CD4-positive, alpha-beta memory T cell (primary cell): Measurements from ENCODE around the gene ATP13A2. TPM values are rescaled to one million over a fixed set of nuclear protein-coding genes. Genes with fewer than 3 reads are reported as not detected.

Experiments used
- CTCF ChIA-PET: fragments of 350-600 bp; sonication (Branson Sonifier 250); formaldehyde crosslinking; loops from one replicate; lab custom pipeline; 2021; ENCODE audit warnings: inconsistent platforms; ENCODE audit not compliant: partially characterized antibody; lab: Charles Lee
- POLR2A ChIA-PET: fragments of 350-600 bp; sonication (Branson Sonifier 250); formaldehyde crosslinking; loops from one replicate; lab custom pipeline; 2021; ENCODE audit not compliant: partially characterized antibody; lab: Charles Lee
- DNase-seq, 5 donors: peaks; one replicate each; pipeline versions ENCODE4 v3.0.0 to v3.0.0-alpha.2; 2020 to 2022; ENCODE audit warnings: mixed read lengths in 1 of 5
- H3K27ac ChIP-seq: one replicate; pipeline ENCODE4 v1.7.0; 2013; ENCODE audit warnings: low read depth, low read length
- H3K27me3 ChIP-seq: 2 replicates; pipeline ENCODE4 v1.7.0; 2013; ENCODE audit warnings: mild to moderate bottlenecking, low read length, moderate library complexity; ENCODE audit not compliant: insufficient read depth
- H3K36me3 ChIP-seq: 2 replicates; pipeline ENCODE4 v1.7.0; 2013; ENCODE audit warnings: mild to moderate bottlenecking, low read length, moderate library complexity; ENCODE audit not compliant: insufficient read depth
- H3K4me1 ChIP-seq: 2 replicates; pipeline ENCODE4 v1.7.0; 2013; ENCODE audit warnings: mild to moderate bottlenecking, low read length, moderate library complexity; ENCODE audit not compliant: insufficient read depth
- H3K4me3 ChIP-seq, 2 donors: one replicate each; pipeline ENCODE4 v1.7.0; 2013; ENCODE audit warnings: low read length in 2 of 2, mild to moderate bottlenecking in 1 of 2
- H3K9me3 ChIP-seq, 2 donors: one replicate each; pipeline ENCODE4 v1.7.0; 2013; ENCODE audit warnings: low read length in 2 of 2, control low read depth in 1 of 2; ENCODE audit not compliant: control insufficient read depth in 1 of 2
- H3K27ac Mint-ChIP-seq, 7 donors: one replicate each; pipeline ENCODE4 v1.8.0; 2020 to 2021; ENCODE audit warnings: mixed read lengths in 7 of 7, mild to moderate bottlenecking in 6 of 7, inconsistent platforms in 3 of 7, moderate library complexity in 3 of 7
- H3K27me3 Mint-ChIP-seq, 2 donors: one replicate each; pipeline ENCODE4 v1.8.0; 2020 to 2021; ENCODE audit warnings: mixed read lengths in 2 of 2
- H3K36me3 Mint-ChIP-seq, 2 donors: one replicate each; pipeline ENCODE4 v1.8.0; 2020 to 2021; ENCODE audit warnings: mixed read lengths in 2 of 2, inconsistent platforms in 1 of 2, mild to moderate bottlenecking in 1 of 2
- H3K4me1 Mint-ChIP-seq, 4 donors: one replicate each; pipeline ENCODE4 v1.8.0; 2020 to 2021; ENCODE audit warnings: mixed read lengths in 4 of 4, mild to moderate bottlenecking in 1 of 4
- H3K4me3 Mint-ChIP-seq, 8 donors: one replicate each; pipeline ENCODE4 v1.8.0; 2020 to 2021; ENCODE audit warnings: mixed read lengths in 8 of 8, mild to moderate bottlenecking in 7 of 8, moderate library complexity in 6 of 8, inconsistent platforms in 3 of 8
- H3K9me3 Mint-ChIP-seq, 8 donors: one replicate each; pipeline ENCODE4 v1.8.0; 2020 to 2021; ENCODE audit warnings: mixed read lengths in 8 of 8, mild to moderate bottlenecking in 5 of 8, inconsistent platforms in 3 of 8, moderate library complexity in 1 of 8
- intact Hi-C: fragments of 100-400 bp; cut with micrococcal nuclease; formaldehyde crosslinking; loops from one replicate; pipeline ENCODE4 v1.15.1; 2023
- polyA plus RNA-seq, 2 donors: library from polyadenylated mRNA; unstranded; fragments of 300-500 nt; fragmentation: Illumina TruSeq; gene quantifications; one replicate each; pipeline ENCODE4 v1.2.3, GENCODE V29; 2021
- total RNA-seq, 2 experiments: library from RNA; stranded (reverse); gene quantifications; one replicate each; pipeline ENCODE4 v1.2.3, GENCODE V29; 2021

The ATP13A2 gene
- total and polyA plus RNA-seq, 4 experiments from 2014 or later, result 24.6 to 60.4 (median 55.6) TPM

- H3K4me3 ChIP-seq, result peak overlapping the region in 1 of 2 donors; percentile 62
- no peak for DNase-seq
- H3K4me1 ChIP-seq, result peaks cover 13% of the 10 kb centered on the region
- peaks cover 0 to 2% (median 0%) of the 10 kb centered on the region in 8 donors for H3K9me3 Mint-ChIP-seq
- ChIA-PET POLR2A (interaction anchor here (1.3 to 1.9 kb wide), 3 partner anchors 10 to 83 kb away, joined by 3 to 13 read pairs (median 8); no protein-coding TSS in a partner anchor), CTCF (interaction anchor here (0.5 to 3.6 kb wide), 23 partner anchors 9 to 352 kb away, joined by 3 to 75 read pairs (median 4); no protein-coding TSS in a partner anchor)
- H3K27me3 ChIP-seq, result no peaks in the 10 kb centered on the region
- H3K36me3 Mint-ChIP-seq, result peaks cover 6 to 17% of the 10 kb centered on the region in 2 donors
- H3K27ac Mint-ChIP-seq, result peak overlapping the region in 6 of 7 donors; percentile 42 to 77 (median 54)
- H3K27me3 Mint-ChIP-seq, result no peaks in the 10 kb centered on the region
- H3K36me3 ChIP-seq, result no peaks in the 10 kb centered on the region
- H3K4me3 Mint-ChIP-seq, result peak overlapping the region; percentile 73 to 84 (median 77)
- H3K27ac ChIP-seq, result peak overlapping the region; percentile 37
- peaks cover 6 to 16% (median 13%) of the 10 kb centered on the region in 4 donors for H3K4me1 Mint-ChIP-seq
- intact Hi-C loops, result loop anchor here (5.0 kb wide), 2 partner anchors 49 to 51 kb away; partner anchors contain the start of gene ATP13A2
- no peaks in the 10 kb centered on the region for H3K9me3 ChIP-seq
Measured at GRCh38 chr1:16961297-16962133, 50.2 kb downstream of the ATP13A2 start.

- POLR2A ChIA-PET, result interaction anchor here (0.7 to 1.9 kb wide), 6 partner anchors 9 to 84 kb away, joined by 3 to 13 read pairs (median 3); partner anchors contain the start of gene CROCC
- Mint-ChIP-seq H3K36me3 (peaks cover 6 to 10% of the 10 kb centered on the region in 2 donors), H3K27ac (peak overlapping the region; percentile 41 to 91 (median 74)), H3K4me3 (peak overlapping the region; percentile 84 to 92 (median 88)), H3K9me3 (peaks cover 0 to 2% (median 0%) of the 10 kb centered on the region in 8 donors), H3K4me1 (peaks cover 6 to 16% (median 13%) of the 10 kb centered on the region in 4 donors), H3K27me3 (no peaks in the 10 kb centered on the region)
- DNase-seq, result peak; percentile 68 to 79 (median 68)
- intact Hi-C loops, result loop anchor here (5.0 kb wide), 2 partner anchors 48 to 52 kb away; partner anchors contain the start of gene ATP13A2
- no peaks in the 10 kb centered on the region for H3K36me3 ChIP-seq
- H3K4me3 ChIP-seq, result peak overlapping the region; percentile 8 to 62
- H3K27me3 ChIP-seq, result no peaks in the 10 kb centered on the region
- peaks cover 13% of the 10 kb centered on the region for H3K4me1 ChIP-seq
- CTCF ChIA-PET, result interaction anchor here (0.5 to 3.6 kb wide), 28 partner anchors 8 to 352 kb away, joined by 3 to 75 read pairs (median 4); no protein-coding TSS in a partner anchor
- no peaks in the 10 kb centered on the region for H3K9me3 ChIP-seq
- peak overlapping the region; percentile 37 for H3K27ac ChIP-seq
Measured at GRCh38 chr1:16960560-16961296, 51.0 kb downstream of the ATP13A2 start.

- POLR2A ChIA-PET, result no interaction called here
Measured at GRCh38 chr1:16958475-16958874, 53.3 kb downstream of the ATP13A2 start.

GRCh38 chr1:16957731-16958130, 54.0 kb downstream of the ATP13A2 start:
- Mint-ChIP-seq H3K4me3 (no peak overlapping the region), H3K4me1 (peaks cover 6 to 16% (median 13%) of the 10 kb centered on the region in 4 donors), H3K36me3 (peaks cover 0 to 2% of the 10 kb centered on the region in 2 donors), H3K27ac (no peak overlapping the region), H3K27me3 (no peaks in the 10 kb centered on the region), H3K9me3 (peaks cover 0 to 2% (median 0%) of the 10 kb centered on the region in 8 donors)
- DNase-seq, result no peak
- intact Hi-C loops, result no loop called here
- Histone ChIP-seq H3K27me3 (no peaks in the 10 kb centered on the region), H3K27ac (no peak overlapping the region), H3K9me3 (no peaks in the 10 kb centered on the region), H3K4me3 (no peak overlapping the region), H3K4me1 (peaks cover 13% of the 10 kb centered on the region), H3K36me3 (no peaks in the 10 kb centered on the region)
- ChIA-PET POLR2A (no interaction called here), CTCF (interaction anchor here (0.6 kb wide), 1 partner anchor 249 kb away, joined by 3 read pairs; no protein-coding TSS in a partner anchor)

More at GRCh38 chr1:16958475-16958874, 53.3 kb downstream of the ATP13A2 start:
- peaks cover 13% of the 10 kb centered on the region for H3K4me1 ChIP-seq
- Mint-ChIP-seq H3K36me3 (peaks cover 0 to 2% of the 10 kb centered on the region in 2 donors), H3K4me3 (no peak overlapping the region), H3K27me3 (no peaks in the 10 kb centered on the region), H3K27ac (peak overlapping the region in 1 of 7 donors; percentile 42), H3K9me3 (peaks cover 0 to 2% (median 0%) of the 10 kb centered on the region in 8 donors), H3K4me1 (peaks cover 6 to 16% (median 13%) of the 10 kb centered on the region in 4 donors)
- H3K9me3 ChIP-seq, result no peaks in the 10 kb centered on the region
- CTCF ChIA-PET, result interaction anchor here (0.6 kb wide), 1 partner anchor 67 kb away, joined by 3 read pairs; no protein-coding TSS in a partner anchor
- H3K27me3 ChIP-seq, result no peaks in the 10 kb centered on the region
- DNase-seq, result no peak
- intact Hi-C loops, result no loop called here
- H3K4me3 ChIP-seq, result no peak overlapping the region
- no peaks in the 10 kb centered on the region for H3K36me3 ChIP-seq
- no peak overlapping the region for H3K27ac ChIP-seq

GRCh38 chr1:16956775-16957174, 55.0 kb downstream of the ATP13A2 start:
- no peaks in the 10 kb centered on the region for H3K27me3 Mint-ChIP-seq
- POLR2A ChIA-PET, result no interaction called here

GRCh38 chr1:16955186-16955585, 56.5 kb downstream of the ATP13A2 start:
- Histone ChIP-seq H3K36me3 (no peaks in the 10 kb centered on the region), H3K27me3 (no peaks in the 10 kb centered on the region), H3K4me3 (no peak overlapping the region), H3K4me1 (peaks cover 4% of the 10 kb centered on the region), H3K9me3 (no peaks in the 10 kb centered on the region), H3K27ac (no peak overlapping the region)
- peaks cover 0 to 2% (median 0%) of the 10 kb centered on the region in 8 donors for H3K9me3 Mint-ChIP-seq
- CTCF ChIA-PET, result interaction anchor here (1.7 kb wide), 1 partner anchor 90 kb away, joined by 5 read pairs; no protein-coding TSS in a partner anchor
- intact Hi-C loops, result no loop called here
- no peak for DNase-seq
- POLR2A ChIA-PET, result no interaction called here
- peaks cover 0 to 5% of the 10 kb centered on the region in 2 donors for H3K36me3 Mint-ChIP-seq
- no peak overlapping the region for H3K27ac Mint-ChIP-seq
- H3K4me1 Mint-ChIP-seq, result peaks cover 0 to 7% (median 1%) of the 10 kb centered on the region in 4 donors
- H3K4me3 Mint-ChIP-seq, result no peak overlapping the region
- no peaks in the 10 kb centered on the region for H3K27me3 Mint-ChIP-seq

More at GRCh38 chr1:16956775-16957174, 55.0 kb downstream of the ATP13A2 start:
- intact Hi-C loops, result no loop called here
- no peak overlapping the region for H3K27ac Mint-ChIP-seq
- peaks cover 0 to 2% (median 0%) of the 10 kb centered on the region in 8 donors for H3K9me3 Mint-ChIP-seq
- Histone ChIP-seq H3K27ac (no peak overlapping the region), H3K4me1 (peaks cover 14% of the 10 kb centered on the region), H3K9me3 (no peaks in the 10 kb centered on the region), H3K27me3 (no peaks in the 10 kb centered on the region), H3K4me3 (no peak overlapping the region), H3K36me3 (no peaks in the 10 kb centered on the region)
- peak overlapping the region in 1 of 8 donors; percentile 29 for H3K4me3 Mint-ChIP-seq
- DNase-seq, result no peak
- peaks cover 0 to 2% of the 10 kb centered on the region in 2 donors for H3K36me3 Mint-ChIP-seq
- H3K4me1 Mint-ChIP-seq, result peaks cover 5 to 14% (median 12%) of the 10 kb centered on the region in 4 donors
- CTCF ChIA-PET, result no interaction called here
